Measurements from ENCODE around the gene CCDC122.

DNA sequence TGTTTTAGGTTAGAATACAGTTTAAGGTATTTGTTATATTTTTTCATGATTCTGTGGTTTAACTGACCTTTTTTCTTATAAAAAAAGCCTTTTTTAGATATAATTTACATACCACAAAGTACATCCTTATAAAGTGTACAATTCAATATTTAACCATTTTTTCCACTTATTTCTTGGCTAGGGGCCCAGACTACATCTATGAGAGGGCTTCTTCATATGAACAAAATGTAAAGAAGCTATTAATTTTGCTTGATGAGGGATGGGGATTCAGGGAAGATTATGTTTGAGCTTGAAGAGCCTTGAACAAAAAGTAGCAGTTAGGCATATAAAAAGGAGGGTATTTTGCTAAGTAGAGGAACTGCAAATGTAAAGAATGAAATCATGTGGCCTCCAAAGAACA, 2.2 kb downstream of the CCDC122 start:
- TF ChIP-seq, protein P1, sequence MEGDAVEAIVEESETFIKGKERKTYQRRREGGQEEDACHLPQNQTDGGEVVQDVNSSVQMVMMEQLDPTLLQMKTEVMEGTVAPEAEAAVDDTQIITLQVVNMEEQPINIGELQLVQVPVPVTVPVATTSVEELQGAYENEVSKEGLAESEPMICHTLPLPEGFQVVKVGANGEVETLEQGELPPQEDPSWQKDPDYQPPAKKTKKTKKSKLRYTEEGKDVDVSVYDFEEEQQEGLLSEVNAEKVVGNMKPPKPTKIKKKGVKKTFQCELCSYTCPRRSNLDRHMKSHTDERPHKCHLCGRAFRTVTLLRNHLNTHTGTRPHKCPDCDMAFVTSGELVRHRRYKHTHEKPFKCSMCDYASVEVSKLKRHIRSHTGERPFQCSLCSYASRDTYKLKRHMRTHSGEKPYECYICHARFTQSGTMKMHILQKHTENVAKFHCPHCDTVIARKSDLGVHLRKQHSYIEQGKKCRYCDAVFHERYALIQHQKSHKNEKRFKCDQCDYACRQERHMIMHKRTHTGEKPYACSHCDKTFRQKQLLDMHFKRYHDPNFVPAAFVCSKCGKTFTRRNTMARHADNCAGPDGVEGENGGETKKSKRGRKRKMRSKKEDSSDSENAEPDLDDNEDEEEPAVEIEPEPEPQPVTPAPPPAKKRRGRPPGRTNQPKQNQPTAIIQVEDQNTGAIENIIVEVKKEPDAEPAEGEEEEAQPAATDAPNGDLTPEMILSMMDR (conservative IDR thresholded peaks at IDR 0.05) = no peak
- no peak for TF ChIP-seq EZH2 (IDR thresholded peaks at IDR 0.05; ENCODE audit: low read depth)
